ENCODE measurements around the gene ZNF90.
"Not testable (repeated sequence)": the region's sequence is repeated elsewhere in the genome, so short reads cannot be mapped to it uniquely, and the experiment has no call there.

Gene ZNF90

DNA sequence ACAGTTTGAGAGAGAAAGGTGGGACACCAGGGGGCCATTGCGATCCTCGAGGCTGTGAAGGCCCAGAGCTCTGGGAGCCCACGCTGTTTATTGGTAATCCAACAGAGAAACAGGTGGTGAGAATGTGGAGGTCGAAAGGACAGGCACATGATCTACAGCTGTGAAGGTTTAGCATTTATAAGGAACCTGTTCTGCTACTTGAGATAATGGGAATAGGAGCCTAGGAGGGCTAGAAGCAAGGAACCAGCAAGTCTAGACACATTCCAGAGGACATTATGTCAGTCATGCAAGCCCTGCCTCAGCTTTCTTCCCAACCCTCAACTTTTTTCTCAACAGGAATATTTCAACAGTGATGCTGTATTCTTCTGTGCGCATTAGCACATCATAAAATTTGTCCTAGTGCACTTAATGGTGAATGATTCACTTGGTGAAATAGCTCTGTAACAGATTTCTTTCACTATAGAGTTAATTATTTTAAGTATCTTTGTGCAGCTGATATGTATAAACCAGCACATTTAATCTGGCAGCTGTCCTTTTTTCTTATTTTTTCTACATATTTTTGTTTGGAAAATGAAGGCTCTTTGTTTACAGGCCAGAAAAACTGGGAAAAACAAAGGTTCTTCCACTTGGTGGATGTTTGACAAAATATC lies 25.4 kb downstream of the ZNF90 start:
- DNase-seq (ENCODE audit: low spot score), result no peak

DNA sequence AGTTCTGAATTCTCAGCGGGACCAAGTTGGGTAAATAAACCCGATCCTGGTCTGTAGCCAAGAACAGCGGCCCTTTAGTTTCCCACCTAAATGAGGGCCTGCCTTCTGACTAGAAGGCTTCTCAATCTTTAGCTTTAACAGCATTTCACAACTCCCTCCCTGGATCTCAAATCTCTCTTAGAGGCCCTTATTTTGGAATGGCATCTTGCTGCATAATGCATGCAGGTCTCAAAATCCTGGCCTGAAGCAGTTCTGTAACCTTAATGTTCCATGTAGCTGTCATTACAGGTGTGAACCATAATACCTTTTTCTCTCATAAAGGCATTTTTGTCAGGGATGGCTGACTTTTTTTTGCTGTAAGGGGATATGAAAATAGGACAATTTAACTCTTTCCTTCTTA lies 29.5 kb downstream of the ZNF90 start:
- DNase-seq (ENCODE audit: low spot score), result no peak

DNA sequence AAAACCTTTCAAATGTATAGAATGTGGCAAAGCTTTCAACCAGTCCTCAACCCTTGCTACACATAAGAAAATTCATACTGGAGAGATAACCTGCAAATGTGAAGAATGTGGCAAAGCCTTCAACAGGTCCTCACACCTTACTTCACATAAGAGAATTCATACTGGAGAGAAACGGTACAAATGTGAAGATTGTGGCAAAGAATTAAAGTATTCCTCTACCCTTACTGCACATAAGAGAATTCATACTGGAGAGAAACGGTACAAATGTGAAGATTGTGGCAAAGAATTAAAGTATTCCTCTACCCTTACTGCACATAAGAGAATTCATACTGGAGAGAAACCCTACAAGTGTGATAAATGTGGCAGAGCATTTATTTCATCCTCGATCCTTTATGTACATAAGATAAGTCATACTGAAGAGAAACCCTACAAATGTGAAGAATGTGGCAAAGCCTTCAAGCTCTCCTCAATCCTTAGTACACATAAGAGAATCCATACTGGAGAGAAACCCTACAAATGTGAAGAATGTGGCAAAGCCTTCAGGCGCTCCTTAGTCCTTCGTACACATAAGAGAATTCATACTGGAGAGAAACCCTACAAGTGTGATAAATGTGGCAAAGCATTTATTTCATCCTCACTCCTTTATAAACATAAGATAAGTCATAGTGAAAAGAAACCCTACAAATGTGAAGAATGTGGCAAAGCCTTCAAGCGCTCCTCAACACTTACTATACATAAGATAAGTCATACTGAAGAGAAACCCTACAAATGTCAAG lies 40.5 kb downstream of the ZNF90 start:
- DNase-seq (ENCODE audit: low spot score), result not testable (repeated sequence)

DNA sequence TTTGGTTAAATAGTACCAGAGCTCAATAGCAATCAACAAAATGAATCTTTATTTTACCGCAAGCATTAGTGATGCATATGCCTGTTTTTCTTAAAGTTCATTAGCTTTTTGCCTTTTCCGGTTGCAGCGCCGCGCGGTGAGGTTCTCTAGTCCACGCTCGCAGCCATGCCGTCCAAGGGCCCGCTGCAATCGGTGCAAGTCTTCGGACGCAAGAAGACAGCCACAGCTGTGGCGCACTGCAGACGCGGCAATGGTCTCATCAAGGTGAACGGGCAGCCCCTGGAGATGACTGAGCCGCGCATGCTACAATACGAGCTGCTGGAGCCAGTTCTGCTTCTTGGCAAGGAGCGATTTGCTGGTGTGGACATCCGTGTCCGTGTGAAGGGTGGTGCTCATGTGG lies 47.1 kb downstream of the ZNF90 start:
- DNase-seq (ENCODE audit: low spot score), result no peak

DNA sequence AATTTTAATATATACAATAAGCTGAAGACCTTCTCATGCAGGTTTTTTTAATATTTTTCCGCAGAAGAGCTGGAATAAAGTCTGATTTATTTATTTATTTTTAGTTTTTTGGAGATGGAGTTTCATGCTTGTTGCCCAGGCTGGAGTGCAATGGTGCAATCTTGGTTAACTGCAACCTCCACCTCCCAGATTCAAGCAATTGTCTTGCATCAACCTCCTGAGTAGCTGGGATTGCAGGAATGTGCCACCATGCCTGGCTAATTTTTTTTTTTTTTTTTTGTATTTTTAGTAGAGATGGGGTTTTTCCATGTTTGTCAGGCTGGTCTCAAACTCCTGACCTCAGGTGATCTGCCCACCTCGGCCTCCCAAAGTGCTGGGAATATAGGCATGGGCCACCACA lies 55.1 kb downstream of the ZNF90 start:
- DNase-seq (ENCODE audit: low spot score), result not testable (repeated sequence)

DNA sequence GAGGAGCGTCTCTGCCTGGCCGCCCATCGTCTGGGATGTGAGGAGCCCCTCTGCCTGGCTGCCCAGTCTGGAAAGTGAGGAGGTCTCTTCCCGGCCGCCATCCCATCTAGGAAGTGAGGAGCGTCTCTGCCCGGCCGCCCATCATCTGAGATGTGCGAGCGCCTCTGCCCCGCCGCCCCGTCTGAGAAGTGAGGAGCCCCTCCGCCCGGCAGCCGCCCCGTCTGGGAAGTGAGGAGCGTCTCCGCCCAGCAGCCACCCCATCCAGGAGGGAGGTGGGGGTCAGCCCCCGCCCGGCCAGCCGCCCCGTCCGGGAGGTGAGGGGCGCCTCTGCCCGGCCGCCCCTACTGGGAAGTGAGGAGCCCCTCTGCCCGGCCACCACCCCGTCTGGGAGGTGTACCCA lies 59.9 kb downstream of the ZNF90 start:
- DNase-seq (ENCODE audit: low spot score), result not testable (repeated sequence)

DNA sequence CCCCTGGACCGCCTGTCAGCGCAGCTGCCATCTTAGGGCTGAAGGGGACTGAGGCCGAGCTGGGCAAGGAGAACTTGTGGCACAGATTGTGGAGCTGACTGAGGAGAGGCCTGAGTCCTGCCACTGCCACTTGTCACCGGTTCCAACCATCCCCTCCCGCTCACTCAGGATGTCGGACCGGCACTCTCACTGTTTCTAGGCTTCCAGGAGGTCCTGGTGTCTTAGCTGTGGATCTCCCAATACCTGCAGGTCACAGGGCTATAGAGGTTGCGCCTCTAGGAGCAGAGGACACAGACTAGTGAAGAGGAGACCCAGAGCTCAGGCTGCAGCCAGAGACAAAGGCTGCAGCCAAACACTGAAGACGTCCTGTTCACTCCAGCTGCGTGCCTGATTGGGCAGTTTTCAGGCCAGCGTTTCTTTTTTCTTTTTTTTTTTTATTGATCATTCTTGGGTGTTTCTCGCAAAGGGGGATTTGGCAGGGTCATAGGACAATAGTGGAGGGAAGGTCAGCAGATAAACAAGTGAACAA lies 73.9 kb downstream of the ZNF90 start:
- no peak for DNase-seq (ENCODE audit: low spot score)

DNA sequence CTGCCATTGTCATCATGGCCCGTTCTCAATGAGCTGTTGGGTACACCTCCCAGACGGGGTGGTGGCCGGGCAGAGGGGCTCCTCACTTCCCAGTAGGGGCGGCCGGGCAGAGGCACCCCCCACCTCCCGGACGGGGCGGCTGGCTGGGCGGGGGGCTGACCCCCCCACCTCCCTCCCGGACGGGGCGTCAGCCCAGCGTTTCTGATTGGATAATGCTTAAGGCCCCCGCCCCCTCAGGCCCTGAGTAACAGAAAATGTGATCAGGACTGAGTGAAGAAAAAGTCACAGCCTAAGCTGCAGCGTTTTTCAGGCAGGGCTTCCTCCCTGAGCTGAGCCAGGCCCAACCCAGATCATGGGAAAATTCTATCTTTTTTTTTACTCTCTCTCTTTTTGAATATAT lies 74.7 kb downstream of the ZNF90 start:
- not testable (repeated sequence) for DNase-seq (ENCODE audit: low spot score)

DNA sequence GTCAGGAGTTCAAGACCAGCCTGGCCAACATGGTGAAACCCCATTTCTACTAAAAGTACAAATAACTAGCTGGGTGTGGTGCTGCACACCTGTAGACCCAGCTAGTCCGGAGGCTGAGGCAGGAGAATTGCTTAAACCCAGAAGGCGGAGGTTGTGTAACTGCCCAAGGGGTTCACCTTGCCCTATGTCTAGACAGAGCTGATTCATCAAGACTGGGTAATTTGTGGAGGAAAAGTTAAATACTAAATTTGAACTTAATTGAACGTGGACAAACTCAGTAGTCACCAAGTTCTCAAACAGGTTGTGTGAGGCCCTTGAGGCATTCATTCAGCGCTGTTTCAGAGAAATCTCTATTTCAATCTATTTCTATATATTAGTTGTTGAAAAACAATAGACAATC lies 75.5 kb downstream of the ZNF90 start:
- no peak for DNase-seq (ENCODE audit: low spot score)

DNA sequence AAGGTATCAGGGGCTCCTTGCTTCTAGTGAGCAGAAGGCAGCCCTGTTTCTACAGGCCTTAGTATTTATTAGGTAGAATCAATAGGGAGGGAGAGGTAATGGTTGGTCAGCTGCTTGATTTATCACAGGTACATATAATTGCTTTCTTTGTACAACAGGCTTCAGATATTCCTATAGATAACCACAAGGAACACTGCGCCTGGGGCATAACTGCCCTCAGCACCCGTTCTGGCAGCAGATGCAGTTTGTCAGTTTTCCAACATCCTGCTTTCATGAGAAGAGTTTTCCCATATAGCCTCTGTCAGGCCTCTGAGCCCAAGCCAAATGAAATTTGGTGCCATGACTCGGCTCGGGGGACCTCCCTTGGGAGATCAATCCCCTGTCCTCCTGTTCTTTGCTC lies 76.8 kb downstream of the ZNF90 start:
- DNase-seq (ENCODE audit: low spot score), result no peak

DNA sequence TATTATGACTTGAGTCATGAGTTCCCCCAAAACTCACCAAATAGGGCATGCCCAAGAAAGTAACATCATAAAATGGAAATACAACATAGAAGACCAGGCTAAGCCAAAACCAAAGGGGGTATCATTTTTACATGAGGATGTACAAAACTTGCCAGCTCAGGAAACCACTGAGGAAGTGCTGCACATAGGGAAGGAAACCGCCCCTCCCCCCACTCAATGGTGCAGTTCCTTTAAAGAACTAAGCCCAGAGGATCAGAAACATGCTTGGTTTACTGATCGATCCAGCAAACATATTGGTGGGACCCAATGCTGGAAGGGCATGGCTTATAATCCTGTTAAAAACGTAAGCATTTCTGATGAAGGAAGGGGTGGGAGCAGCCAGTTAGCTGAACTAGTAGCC lies 85.0 kb downstream of the ZNF90 start:
- DNase-seq (ENCODE audit: low spot score), result no peak

DNA sequence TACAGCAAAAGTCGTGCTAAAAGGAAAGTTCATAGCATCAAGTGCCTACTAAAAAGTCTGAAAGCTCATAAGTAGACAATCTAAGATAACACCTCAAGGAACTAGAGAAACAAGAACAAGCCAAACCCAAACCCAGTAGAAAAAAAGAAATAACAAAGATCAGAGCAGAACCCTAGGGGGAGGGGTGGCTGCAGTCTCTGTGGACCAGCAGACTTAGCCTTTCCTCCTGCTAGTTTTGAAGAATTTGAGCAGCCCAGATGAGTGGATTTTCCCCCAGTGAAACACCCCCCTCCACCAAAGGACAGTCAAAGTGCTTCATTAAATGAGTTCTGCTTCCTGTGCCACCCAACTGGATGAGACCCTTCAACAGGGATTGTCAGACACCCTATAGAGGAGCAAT lies 86.7 kb downstream of the ZNF90 start:
- DNase-seq (ENCODE audit: low spot score), result no peak

DNA sequence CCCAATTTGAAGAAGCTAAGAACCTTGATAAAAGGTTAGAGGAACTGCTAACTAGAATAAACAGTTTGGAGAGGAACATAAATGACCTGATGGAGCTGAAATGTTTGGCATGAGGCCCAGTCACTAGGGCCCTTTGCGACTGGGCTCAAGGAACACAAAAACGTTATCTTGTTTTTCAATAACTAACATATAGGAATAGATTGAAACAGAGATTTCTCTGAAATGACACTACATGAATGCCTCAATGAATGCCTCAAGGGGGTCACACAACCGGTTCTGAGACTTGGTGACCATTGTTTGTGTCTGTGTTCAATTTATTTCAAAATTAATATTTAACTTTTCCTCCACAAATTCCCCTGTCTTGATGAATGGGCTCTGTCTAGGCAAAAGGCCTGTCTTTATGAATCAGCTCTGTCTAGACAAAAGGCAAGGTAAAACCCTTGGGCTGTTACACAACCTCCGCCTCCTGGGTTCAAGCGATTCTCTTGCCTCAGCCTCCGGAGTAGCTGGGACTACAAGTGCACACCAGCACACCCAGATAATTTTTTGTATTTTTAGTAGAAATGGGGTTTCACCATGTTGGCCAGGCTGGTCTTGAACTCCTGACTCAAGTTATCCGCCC lies 88.3 kb downstream of the ZNF90 start:
- DNase-seq (ENCODE audit: low spot score), result no peak

DNA sequence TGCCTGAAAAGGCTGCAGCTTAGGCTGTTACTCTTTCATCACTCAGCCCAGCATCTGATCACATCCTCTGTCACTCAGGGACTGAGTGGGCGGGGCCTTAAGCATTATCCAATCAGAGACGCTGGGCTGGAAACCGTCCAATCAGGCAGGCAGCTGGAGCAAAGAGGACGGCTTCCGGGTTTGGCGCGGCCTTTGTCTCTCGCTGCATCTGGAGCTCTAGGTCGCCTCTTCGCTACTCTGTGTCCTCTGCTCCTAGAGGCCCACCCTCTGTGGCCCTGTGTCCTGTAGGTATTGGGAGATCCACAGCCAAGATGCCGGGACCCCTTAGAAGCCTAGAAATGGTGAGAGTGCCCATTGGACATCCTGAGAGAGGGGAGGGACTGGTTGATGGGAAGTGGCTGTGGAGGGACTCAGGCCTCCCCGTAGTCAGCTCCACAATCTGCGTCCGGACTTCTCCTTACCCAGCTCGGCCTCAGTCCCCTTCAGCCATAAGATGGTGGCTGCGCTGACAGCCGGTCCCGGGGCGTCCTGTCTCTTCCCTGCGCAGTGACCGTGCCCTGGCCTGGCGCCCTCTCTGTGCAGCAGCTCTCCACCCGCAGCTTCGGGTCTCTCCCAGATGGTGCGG lies 89.3 kb downstream of the ZNF90 start, which contains the start of gene ZNF486:
Gene ZNF486 (plus strand): TSS at position 195 of the 625 bp plus-strand sequence. CDS start 117 bp downstream, at position 312.
- peak; percentile 95 for DNase-seq (ENCODE audit: low spot score)

DNA sequence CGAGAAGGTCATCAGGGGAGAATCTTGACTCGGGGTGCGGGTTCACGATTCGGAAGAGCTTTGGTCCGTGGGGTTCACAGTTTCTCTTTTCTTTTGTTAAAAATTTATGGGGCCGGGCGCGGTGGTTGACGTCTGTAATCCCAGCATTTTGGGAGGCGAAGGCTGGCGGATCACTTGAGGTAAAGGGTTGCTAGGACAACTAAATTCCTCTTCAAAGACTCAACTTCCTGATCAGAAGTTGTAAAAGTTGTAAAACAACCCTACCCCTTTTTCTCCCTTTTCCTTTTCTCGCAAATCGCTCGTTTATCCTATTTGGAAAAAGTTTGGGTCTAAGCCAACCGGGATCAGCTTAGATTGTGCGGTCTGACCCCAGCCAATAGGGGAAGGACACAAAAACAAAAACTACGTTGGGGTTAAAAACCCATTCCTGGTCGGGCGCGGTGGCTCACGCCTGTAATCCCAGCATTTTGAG lies 89.9 kb downstream of the ZNF90 start:
- no peak for DNase-seq (ENCODE audit: low spot score)

Data from cerebellar cortex (tissue), 1 donor.